Mesodermal cell (in vitro differentiated cells): Measurements from ENCODE around the gene GUCY2F.

Experiments
- H3K27ac ChIP-seq: 2 replicates; pipeline ENCODE4 v1.7.0; 2013; ENCODE audit warnings: mild to moderate bottlenecking, low read depth, low read length, moderate library complexity; ENCODE audit not compliant: severe bottlenecking
- H3K36me3 ChIP-seq: 2 replicates; pipeline ENCODE4 v1.7.1; 2013; ENCODE audit warnings: mild to moderate bottlenecking, low read length, moderate library complexity; ENCODE audit not compliant: control insufficient read depth, insufficient read depth
- H3K4me1 ChIP-seq: one replicate; pipeline ENCODE4 v1.7.1; 2013; ENCODE audit warnings: mild to moderate bottlenecking, low read length; ENCODE audit not compliant: insufficient read depth, control insufficient read depth, poor library complexity, severe bottlenecking
- H3K4me3 ChIP-seq: 2 replicates; pipeline ENCODE4 v1.7.0; 2013; ENCODE audit warnings: low read length, control low read depth, mild to moderate bottlenecking; ENCODE audit not compliant: insufficient read depth, poor library complexity, severe bottlenecking; ENCODE audit errors: extremely low read depth
- H3K9me3 ChIP-seq: 2 replicates; pipeline ENCODE4 v1.7.1; 2013; ENCODE audit warnings: mild to moderate bottlenecking, low read length, moderate library complexity; ENCODE audit not compliant: control insufficient read depth
- WGBS, 2 experiments: methylation state at CpG; one replicate each; pipeline ENCODE4 v1.1.5; 2013; ENCODE audit warnings: missing lambda C conversion rate in 2 of 2; ENCODE audit not compliant: insufficient coverage in 2 of 2; 5-methylcytosine and 5-hydroxymethylcytosine counted together

GUCY2F gene

DNA sequence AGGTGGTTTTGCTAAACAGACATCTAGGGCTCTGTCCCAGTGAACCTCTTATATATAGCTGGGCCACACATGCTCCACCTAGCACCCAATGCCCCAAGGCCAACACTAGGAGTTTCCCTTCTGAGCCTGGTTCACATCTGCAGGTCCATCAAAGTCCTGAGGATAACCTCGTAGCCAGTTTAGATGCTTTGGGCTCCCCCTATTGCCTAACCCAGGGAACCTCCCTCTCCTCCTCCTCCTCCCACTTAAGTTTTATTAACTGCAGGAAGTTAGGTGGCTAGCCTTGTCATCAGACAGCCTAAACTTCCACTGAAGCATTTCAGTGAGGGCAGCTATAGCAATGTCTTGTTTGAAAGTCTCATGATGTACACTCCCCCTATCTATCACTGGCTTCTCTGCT lies 88.0 kb downstream of the GUCY2F start:
- Histone ChIP-seq H3K9me3 (no peaks in the 10 kb centered on the region), H3K27ac (no peak overlapping the region), H3K4me3 (no peak overlapping the region), H3K36me3 (no peaks in the 10 kb centered on the region), H3K4me1 (peaks cover 7% of the 10 kb centered on the region)
- WGBS, 2 experiments: 50% methylated on average over 1 of the region's 1 CpG; no CpG with 5 or more reads in 1 of the 2 experiments

DNA sequence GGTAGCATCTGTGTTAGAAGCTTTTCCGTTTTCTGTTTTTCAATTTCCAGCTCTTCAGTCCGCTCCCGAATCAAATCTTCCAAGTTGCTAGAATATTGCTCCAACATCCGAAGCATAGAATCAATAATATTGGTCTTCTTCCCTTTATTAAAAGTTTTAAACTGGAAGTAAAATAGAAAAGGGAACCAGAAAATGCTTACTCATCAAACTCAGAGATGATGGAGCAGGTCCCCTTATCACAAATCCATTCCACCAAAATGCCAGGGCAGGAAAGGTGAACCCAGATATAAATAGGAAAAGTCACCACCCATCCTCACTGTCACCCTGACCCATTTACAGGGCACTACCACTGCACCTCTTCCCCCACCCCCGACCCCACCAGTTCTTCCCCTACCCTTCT lies 89.0 kb downstream of the GUCY2F start:
- H3K4me1 ChIP-seq: peaks cover 7% of the 10 kb centered on the region
- no peaks in the 10 kb centered on the region for H3K36me3 ChIP-seq
- H3K27ac ChIP-seq: no peak overlapping the region
- WGBS, 2 experiments: 80% methylated on average over 1 of the region's 5 CpGs; no CpG with 5 or more reads in 1 of the 2 experiments
- no peak overlapping the region for H3K4me3 ChIP-seq
- H3K9me3 ChIP-seq: no peaks in the 10 kb centered on the region

- H3K4me1 ChIP-seq: peaks cover 12% of the 10 kb centered on the region
- H3K27ac ChIP-seq: no peak overlapping the region
- no peaks in the 10 kb centered on the region for H3K9me3 ChIP-seq
- H3K4me3 ChIP-seq: no peak overlapping the region
- WGBS, 2 experiments: 100% methylated on average over 1 to 2 of the region's 2 CpGs
- H3K36me3 ChIP-seq: no peaks in the 10 kb centered on the region
These were observed 91.3 kb downstream of the GUCY2F start for GRCh38 chrX:109390556-109390955.

DNA sequence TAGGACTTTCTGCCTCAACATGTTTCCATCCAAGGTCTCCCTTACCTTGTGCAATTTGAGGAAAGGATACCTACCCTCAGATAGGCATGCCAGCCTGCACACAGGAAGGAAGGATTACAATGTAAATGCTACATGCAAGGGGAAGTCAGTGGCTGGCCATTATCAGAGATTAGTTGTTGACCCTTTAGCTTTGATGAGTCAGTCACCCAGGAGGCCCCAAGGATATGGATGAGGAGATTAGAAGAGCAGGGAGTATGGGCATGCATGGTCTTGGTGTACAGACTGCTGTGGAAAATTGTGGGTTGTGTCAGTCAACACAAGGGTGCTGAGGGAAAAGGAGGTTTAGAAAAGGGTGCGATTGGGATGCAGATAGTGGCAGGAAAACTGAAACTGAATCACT lies 92.0 kb downstream of the GUCY2F start:
- WGBS, 2 experiments: no CpG with 5 or more reads among the region's 1 CpG
- Histone ChIP-seq H3K36me3 (no peaks in the 10 kb centered on the region), H3K4me1 (peaks cover 12% of the 10 kb centered on the region), H3K9me3 (no peaks in the 10 kb centered on the region), H3K4me3 (no peak overlapping the region), H3K27ac (no peak overlapping the region)

- Histone ChIP-seq H3K9me3 (no peaks in the 10 kb centered on the region), H3K36me3 (no peaks in the 10 kb centered on the region), H3K4me3 (no peak overlapping the region), H3K27ac (no peak overlapping the region), H3K4me1 (peaks cover 19% of the 10 kb centered on the region)
- WGBS, 2 experiments: 0% methylated on average over 1 of the region's 3 CpGs; no CpG with 5 or more reads in 1 of the 2 experiments
These were observed 97.2 kb downstream of the GUCY2F start for GRCh38 chrX:109384699-109385098.

DNA sequence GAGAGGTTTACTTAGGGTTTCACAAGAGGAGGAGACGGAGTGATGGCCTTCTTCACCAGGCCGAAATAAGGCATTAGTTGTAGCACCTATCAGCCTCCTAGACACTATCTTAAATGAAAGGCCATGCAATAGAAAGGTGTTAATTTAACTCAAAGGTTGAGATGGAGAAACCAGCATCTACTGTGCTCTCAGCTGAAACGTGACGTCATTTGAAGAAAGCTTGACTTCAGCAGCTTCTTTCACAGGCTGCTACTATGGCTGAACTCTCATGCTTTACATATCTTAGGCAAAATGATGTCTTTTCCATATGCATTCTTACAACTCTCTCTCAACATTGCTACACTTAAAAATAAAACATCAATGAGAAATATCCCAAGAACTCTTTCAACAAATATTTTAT lies 99.6 kb downstream of the GUCY2F start:
- Histone ChIP-seq H3K27ac (no peak overlapping the region), H3K4me1 (peaks cover 19% of the 10 kb centered on the region), H3K36me3 (no peaks in the 10 kb centered on the region), H3K4me3 (no peak overlapping the region), H3K9me3 (no peaks in the 10 kb centered on the region)
- WGBS, 2 experiments: 91 to 93% methylated on average over 2 of the region's 4 CpGs

GRCh38 chrX:109378281-109378680 lies 103.6 kb downstream of the GUCY2F start:
- Histone ChIP-seq H3K4me3 (no peak overlapping the region), H3K27ac (no peak overlapping the region), H3K4me1 (peaks cover 25% of the 10 kb centered on the region), H3K36me3 (no peaks in the 10 kb centered on the region), H3K9me3 (no peaks in the 10 kb centered on the region)
- 100% methylated on average over 1 of the region's 1 CpG; no CpG with 5 or more reads in 1 of the 2 experiments for WGBS, 2 experiments

DNA sequence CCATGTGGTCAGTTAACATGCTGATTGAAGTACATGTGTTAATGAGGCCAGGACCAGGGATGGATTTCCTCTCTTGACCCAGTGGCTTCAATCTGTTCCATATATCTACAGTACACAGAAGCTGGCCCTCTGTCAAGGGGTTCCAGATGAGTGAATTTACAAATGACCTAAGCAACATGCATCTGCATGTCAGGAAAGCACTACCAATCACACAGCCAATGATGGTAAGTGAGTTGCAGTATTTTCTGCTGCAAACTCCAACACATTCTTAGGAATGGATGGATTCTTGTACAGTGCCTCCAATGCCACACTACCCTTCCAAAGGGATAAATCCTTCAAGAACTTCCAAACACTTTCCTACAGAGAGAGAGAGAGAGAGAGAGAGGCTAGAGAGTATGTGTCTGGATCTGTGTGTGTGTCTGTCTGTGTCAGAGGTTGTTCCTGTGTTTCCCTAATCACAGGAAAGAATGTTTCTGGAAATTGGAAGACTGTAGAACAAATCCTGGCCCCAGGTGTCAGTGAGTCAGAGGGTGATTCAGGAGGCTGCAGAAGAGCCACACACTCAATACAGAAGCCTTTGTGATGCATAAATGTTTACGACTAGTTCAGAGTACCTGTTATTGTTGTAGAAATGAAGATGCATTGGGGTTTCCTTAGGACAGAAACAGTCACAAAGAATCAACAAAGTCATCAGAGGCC lies 107.5 kb downstream of the GUCY2F start:
- H3K27ac ChIP-seq: no peak overlapping the region
- H3K4me3 ChIP-seq: no peak overlapping the region
- H3K9me3 ChIP-seq: no peaks in the 10 kb centered on the region
- no CpG with 5 or more reads among the region's 1 CpG for WGBS, 2 experiments
- no peaks in the 10 kb centered on the region for H3K36me3 ChIP-seq
- peaks cover 29% of the 10 kb centered on the region for H3K4me1 ChIP-seq

- no peak overlapping the region for H3K4me3 ChIP-seq
- no peak overlapping the region for H3K27ac ChIP-seq
- WGBS, 2 experiments: no CpG with 5 or more reads among the region's 2 CpGs
These were observed 108.4 kb downstream of the GUCY2F start for GRCh38 chrX:109373468-109373867.

DNA sequence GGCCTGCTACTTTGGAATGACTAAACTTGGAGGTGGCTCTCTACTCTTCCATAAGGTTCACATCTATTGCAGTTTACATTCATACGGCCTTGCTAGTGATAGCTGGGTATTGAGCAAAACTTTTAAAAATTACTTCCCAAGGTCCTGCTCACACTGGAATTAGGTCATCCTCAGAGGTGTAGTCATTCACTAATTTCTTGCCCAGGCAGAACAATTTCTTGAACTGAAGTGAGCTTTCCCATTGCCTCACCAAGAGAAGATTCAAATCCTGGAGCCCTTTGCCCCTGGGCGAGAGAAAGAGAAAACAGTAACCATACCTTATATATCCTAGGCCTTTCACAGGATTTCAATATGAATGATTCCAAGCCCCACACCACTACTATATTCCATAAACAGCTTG lies 109.2 kb downstream of the GUCY2F start:
- H3K4me3 ChIP-seq: no peak overlapping the region
- no peaks in the 10 kb centered on the region for H3K9me3 ChIP-seq
- peaks cover 29% of the 10 kb centered on the region for H3K4me1 ChIP-seq
- no peaks in the 10 kb centered on the region for H3K36me3 ChIP-seq
- no peak overlapping the region for H3K27ac ChIP-seq
- no CpG with 5 or more reads among the region's 2 CpGs for WGBS, 2 experiments

More at GRCh38 chrX:109373468-109373867, 108.4 kb downstream of the GUCY2F start:
- no peaks in the 10 kb centered on the region for H3K36me3 ChIP-seq
- peaks cover 29% of the 10 kb centered on the region for H3K4me1 ChIP-seq
- no peaks in the 10 kb centered on the region for H3K9me3 ChIP-seq

DNA sequence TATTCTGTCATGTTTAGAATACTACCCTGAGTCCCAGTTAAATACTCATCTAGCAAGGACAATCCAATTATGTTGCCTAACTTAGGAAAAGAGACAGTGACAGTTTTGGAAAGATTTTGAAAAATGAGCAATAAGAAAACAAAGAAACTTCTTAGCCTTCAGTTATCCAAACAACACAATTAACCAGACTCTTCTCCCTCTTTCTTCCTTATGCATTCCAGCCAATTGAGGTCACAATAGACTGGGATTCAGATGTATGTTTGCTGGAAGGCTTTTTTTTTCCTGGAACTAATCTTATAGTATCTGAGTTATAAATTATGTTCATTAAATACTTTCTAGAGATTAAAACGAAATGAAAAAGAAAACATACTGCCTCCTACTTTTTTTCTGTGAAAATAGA lies 109.6 kb downstream of the GUCY2F start:
- no CpG with 5 or more reads among the region's 1 CpG for WGBS, 2 experiments

More for the DNA sequence above, 109.6 kb downstream of the GUCY2F start:
- Histone ChIP-seq H3K9me3 (no peaks in the 10 kb centered on the region), H3K36me3 (no peaks in the 10 kb centered on the region), H3K4me3 (no peak overlapping the region), H3K4me1 (peaks cover 29% of the 10 kb centered on the region), H3K27ac (no peak overlapping the region)
